Fibroblast of pulmonary artery (primary cell): ENCODE measurements around the gene MRI1.

Experiments used
- DNase-seq: peaks from one replicate; pipeline ENCODE4 v3.0.0-alpha.2; 2010; ENCODE audit warnings: low read depth
- H3K4me3 ChIP-seq: replicated peaks from 2 replicates; pipeline ENCODE4 v1.5.1; 2011; ENCODE audit warnings: low read depth, mild to moderate bottlenecking, control low read depth, low read length, moderate library complexity
- TF ChIP-seq, protein P1 (sequence below): IDR thresholded peaks from 2 replicates; pipeline ENCODE4 v1.5.1; 2011; ENCODE audit warnings: mild to moderate bottlenecking, control low read depth, low read length, inconsistent platforms; ENCODE audit errors: missing control alignments

Gene MRI1

DNA sequence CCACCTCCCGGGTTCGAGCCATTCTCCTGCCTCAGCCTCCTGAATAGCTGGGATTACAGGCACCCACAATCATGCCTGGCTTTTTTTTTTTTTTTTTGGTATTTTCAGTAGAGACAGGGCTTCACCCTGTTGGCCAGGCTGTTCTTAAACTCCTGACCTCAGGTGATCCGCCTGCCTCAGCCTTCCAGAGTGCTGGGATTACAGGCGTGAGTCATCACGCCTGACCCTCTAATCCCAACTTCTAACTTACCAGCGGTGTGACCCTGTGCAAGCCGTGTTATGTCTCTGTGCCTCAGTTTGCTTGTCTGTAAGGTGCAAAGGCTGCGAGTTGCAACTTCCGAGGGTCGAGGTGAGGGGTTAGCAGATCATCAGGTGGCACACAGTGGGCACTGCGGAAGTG lies 48.2 kb downstream of the MRI1 start:
- DNase-seq, result no peak
- TF ChIP-seq, protein P1, sequence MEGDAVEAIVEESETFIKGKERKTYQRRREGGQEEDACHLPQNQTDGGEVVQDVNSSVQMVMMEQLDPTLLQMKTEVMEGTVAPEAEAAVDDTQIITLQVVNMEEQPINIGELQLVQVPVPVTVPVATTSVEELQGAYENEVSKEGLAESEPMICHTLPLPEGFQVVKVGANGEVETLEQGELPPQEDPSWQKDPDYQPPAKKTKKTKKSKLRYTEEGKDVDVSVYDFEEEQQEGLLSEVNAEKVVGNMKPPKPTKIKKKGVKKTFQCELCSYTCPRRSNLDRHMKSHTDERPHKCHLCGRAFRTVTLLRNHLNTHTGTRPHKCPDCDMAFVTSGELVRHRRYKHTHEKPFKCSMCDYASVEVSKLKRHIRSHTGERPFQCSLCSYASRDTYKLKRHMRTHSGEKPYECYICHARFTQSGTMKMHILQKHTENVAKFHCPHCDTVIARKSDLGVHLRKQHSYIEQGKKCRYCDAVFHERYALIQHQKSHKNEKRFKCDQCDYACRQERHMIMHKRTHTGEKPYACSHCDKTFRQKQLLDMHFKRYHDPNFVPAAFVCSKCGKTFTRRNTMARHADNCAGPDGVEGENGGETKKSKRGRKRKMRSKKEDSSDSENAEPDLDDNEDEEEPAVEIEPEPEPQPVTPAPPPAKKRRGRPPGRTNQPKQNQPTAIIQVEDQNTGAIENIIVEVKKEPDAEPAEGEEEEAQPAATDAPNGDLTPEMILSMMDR, result no peak

DNA sequence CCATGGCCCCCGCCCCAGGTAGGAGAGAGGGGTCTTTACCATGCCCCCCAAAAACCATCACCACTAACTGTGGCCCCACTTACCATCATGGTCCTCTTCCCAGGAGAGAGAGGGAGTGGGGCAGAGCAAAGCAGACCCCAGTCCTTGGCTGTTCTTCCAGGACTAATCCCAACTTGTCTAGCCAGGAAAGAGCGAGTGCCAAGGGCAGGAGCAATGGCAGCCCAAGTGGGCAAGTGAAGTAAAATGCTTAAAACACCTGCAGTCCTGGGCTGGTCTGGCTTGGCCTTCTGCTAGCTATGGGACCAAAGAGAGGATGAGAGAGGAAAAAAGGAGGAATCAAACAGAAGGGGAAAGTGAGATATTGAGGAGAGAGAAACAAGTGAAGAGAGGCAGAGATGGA lies 48.8 kb downstream of the MRI1 start:
- H3K4me3 ChIP-seq, result no peak overlapping the region
- no peak for DNase-seq
- TF ChIP-seq, protein P1, result no peak

More for the DNA sequence above, 48.2 kb downstream of the MRI1 start:
- H3K4me3 ChIP-seq, result no peak overlapping the region

DNA sequence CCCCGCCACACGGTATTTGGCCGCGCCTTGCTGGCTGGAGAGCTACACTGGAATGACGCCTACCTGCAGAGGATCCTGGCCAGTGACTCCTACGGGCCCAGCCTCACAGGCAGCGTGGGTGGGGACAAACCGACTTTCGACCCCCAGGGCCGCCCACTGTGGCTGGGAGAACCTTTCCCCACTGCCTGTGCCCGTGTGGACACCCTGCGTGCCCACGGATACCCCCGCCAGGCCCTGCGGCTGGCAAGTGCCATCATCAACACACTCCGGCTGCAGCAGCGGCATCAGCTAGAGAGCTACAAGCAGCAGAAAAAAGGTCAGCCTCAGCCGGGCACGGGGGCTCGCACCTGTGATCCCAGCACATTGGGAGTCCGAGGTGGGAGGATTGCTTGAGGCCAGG lies 50.2 kb downstream of the MRI1 start:
- no peak for DNase-seq
- H3K4me3 ChIP-seq, result no peak overlapping the region
- TF ChIP-seq, protein P1, result no peak

DNA sequence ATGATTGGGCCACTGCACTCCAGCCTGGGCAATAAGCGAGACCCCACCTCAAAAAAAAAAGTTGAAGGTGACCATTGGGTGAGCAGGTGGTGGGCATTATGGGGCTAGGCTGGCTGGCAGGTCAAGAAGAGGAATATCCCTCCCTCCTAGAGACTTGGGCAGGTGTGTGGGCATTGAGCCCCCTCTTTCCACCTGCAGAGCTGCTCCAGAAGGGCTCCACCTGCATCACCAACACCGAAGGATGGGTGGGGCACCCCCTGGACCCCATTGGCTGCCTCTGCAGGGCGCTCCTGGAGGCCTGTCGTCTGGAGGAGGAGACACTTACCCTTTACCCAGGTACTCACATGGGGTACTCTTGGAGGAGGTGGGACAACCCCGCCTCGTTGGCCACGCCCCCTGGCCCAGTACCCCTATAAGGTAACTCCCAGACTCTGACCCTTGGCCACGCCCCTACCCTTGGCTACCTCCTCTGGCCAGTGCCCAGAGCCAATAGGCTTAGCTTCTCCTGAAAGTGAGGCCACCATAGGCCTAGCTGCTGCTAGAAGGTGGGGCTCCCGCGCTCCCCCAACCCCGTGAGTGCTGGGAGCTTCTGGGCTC lies 52.8 kb downstream of the MRI1 start:
- no peak for DNase-seq
- TF ChIP-seq, protein P1, result no peak
- no peak overlapping the region for H3K4me3 ChIP-seq

DNA sequence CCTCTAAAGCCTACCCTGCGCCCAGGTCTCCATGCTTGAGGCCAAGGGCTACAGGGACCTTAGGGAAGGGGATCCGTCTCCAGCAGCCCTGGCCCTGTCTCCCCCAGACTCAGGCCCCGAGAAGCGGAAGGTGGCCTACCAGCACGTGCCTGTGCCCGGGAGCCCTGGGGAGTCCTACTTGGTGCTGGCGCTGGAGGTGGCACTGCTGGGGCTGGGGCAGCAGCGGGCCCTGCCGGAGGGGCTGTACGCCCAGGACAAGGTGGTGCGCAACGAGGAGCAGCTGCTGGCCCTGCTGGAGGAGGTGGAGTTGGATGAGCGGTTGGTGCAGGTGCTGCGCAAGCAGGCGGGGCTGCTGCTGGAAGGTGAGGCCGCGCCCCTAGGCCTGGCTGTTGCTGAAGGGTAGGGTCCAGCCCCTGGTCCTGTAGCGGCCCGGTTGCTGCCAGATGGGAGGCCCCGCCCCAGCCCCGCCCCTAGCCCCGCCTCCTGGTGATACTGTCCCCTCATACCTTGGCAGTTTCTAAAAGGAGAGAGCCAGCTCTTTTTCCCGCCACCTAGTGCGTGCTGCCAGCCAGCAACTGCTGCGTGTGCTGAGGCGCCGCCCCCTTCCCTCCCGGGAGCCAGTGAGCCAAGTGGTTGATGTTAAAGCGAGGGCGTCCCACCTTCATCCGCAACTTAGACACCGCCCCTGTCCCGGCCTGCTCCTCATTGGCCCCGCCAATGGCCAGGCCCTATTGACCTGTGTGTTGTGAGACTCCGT lies 53.5 kb downstream of the MRI1 start:
- TF ChIP-seq, protein P1, result no peak
- DNase-seq, result no peak
- H3K4me3 ChIP-seq, result no peak overlapping the region

DNA sequence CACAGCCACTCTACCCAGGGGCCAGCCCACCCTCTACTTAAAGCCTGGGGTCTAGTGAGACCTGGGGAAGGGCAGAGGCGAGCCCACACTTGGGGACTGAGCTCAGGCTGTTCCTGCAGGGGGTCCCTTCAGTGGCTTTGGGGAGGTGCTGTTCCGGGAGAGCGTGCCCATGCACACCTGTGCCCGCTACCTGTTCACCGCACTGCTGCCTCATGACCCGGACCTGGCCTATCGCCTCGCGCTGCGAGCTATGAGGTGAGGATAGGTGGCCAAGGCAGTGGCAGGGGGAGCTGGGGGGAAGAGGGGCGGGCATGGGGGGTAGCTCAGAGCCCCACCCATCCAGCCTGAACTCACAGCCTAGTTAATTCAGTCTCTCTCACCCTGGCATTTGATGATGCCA lies 54.9 kb downstream of the MRI1 start:
- no peak for DNase-seq
- TF ChIP-seq, protein P1, result no peak
- H3K4me3 ChIP-seq, result no peak overlapping the region

DNA sequence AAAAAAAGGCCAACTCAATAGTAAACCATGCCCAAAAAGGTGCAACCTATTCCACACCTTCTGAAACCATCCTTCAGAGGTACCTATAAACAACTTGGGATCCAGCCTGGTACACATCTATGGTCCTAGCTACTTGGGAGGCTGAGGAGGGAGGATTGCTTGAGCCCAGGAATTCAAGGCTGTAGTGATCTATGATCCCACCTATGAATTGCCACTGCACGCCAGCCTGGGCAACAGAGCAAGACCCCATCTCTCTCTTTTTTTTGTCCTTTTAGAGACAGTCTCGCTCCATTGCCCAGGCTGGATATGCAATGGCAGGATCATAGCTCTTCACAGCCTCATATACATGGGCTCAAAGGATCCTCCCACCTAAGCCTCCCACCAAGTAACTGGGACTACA lies 57.0 kb downstream of the MRI1 start:
- DNase-seq, result no peak
- H3K4me3 ChIP-seq, result no peak overlapping the region
- TF ChIP-seq, protein P1, result no peak
